ENCODE data around the gene PRAC2. TPM values are rescaled to one million over a fixed set of nuclear protein-coding genes. Genes with fewer than 3 reads are reported as not detected.

Gene PRAC2
- total RNA-seq, 1 experiment from 2014 or later = not detected

GRCh38 chr17:48751172-48751571, 28.2 kb downstream of the PRAC2 start:
- no peak overlapping the region for H3K4me3 Mint-ChIP-seq (ENCODE audit: unreplicated experiment)
- no peak overlapping the region for H3K27ac Mint-ChIP-seq (ENCODE audit: low read depth, unreplicated experiment)
- H3K27me3 Mint-ChIP-seq (ENCODE audit: insufficient read depth, unreplicated experiment) = peaks cover 95% of the 10 kb centered on the region
- no peak for DNase-seq (ENCODE audit: unreplicated experiment)
- no peaks in the 10 kb centered on the region for H3K4me1 Mint-ChIP-seq (ENCODE audit: insufficient read depth, unreplicated experiment)
- intact Hi-C loops (cut with micrococcal nuclease) = no loop called here
- no peaks in the 10 kb centered on the region for H3K36me3 Mint-ChIP-seq (ENCODE audit: insufficient read depth, unreplicated experiment)
- ChIA-PET POLR2A (interaction anchor here (1.4 kb wide), 1 partner anchor 61 kb away, joined by 6 read pairs; no protein-coding TSS in a partner anchor), CTCF (interaction anchor here (1.0 kb wide), 1 partner anchor 39 kb away, joined by 5 read pairs; no protein-coding TSS in a partner anchor)
- BruUV-seq (replicated peaks) = no TSS peak
- TF ChIP-seq CTCF (IDR thresholded peaks at IDR 0.05; ENCODE audit: unreplicated experiment) = no peak
- no peaks in the 10 kb centered on the region for H3K9me3 Mint-ChIP-seq (ENCODE audit: unreplicated experiment)

GRCh38 chr17:48751733-48752398, 28.9 kb downstream of the PRAC2 start:
- BruUV-seq (replicated peaks) = no TSS peak
- no peaks in the 10 kb centered on the region for H3K4me1 Mint-ChIP-seq (ENCODE audit: insufficient read depth, unreplicated experiment)
- H3K27ac Mint-ChIP-seq (ENCODE audit: low read depth, unreplicated experiment) = no peak overlapping the region
- peaks cover 95% of the 10 kb centered on the region for H3K27me3 Mint-ChIP-seq (ENCODE audit: insufficient read depth, unreplicated experiment)
- intact Hi-C loops (cut with micrococcal nuclease) = no loop called here
- no peaks in the 10 kb centered on the region for H3K36me3 Mint-ChIP-seq (ENCODE audit: insufficient read depth, unreplicated experiment)
- no peaks in the 10 kb centered on the region for H3K9me3 Mint-ChIP-seq (ENCODE audit: unreplicated experiment)
- ChIA-PET CTCF (interaction anchor here (0.5 to 1.0 kb wide), 2 partner anchors 38 to 53 kb away, joined by 3 to 5 read pairs; no protein-coding TSS in a partner anchor), POLR2A (no interaction called here)
- no peak overlapping the region for H3K4me3 Mint-ChIP-seq (ENCODE audit: unreplicated experiment)
- no peak for DNase-seq (ENCODE audit: unreplicated experiment)
- no peak for TF ChIP-seq CTCF (IDR thresholded peaks at IDR 0.05; ENCODE audit: unreplicated experiment)

GRCh38 chr17:48752399-48753288, 29.7 kb downstream of the PRAC2 start:
- H3K27me3 Mint-ChIP-seq (ENCODE audit: insufficient read depth, unreplicated experiment) = peaks cover 89% of the 10 kb centered on the region
- BruUV-seq (replicated peaks) = no TSS peak
- H3K4me3 Mint-ChIP-seq (ENCODE audit: unreplicated experiment) = no peak overlapping the region
- POLR2A ChIA-PET = no interaction called here
- H3K4me1 Mint-ChIP-seq (ENCODE audit: insufficient read depth, unreplicated experiment) = no peaks in the 10 kb centered on the region
- H3K9me3 Mint-ChIP-seq (ENCODE audit: unreplicated experiment) = no peaks in the 10 kb centered on the region
- CTCF ChIA-PET = interaction anchor here (0.5 kb wide), 1 partner anchor 53 kb away, joined by 3 read pairs; no protein-coding TSS in a partner anchor
- no peak for TF ChIP-seq CTCF (IDR thresholded peaks at IDR 0.05; ENCODE audit: unreplicated experiment)
- H3K36me3 Mint-ChIP-seq (ENCODE audit: insufficient read depth, unreplicated experiment) = no peaks in the 10 kb centered on the region
- no peak for DNase-seq (ENCODE audit: unreplicated experiment)
- no peak overlapping the region for H3K27ac Mint-ChIP-seq (ENCODE audit: low read depth, unreplicated experiment)
- intact Hi-C loops (cut with micrococcal nuclease) = no loop called here

- intact Hi-C loops (cut with micrococcal nuclease) = no loop called here
- Mint-ChIP-seq H3K4me1 (ENCODE audit: insufficient read depth, unreplicated experiment) (no peaks in the 10 kb centered on the region), H3K36me3 (ENCODE audit: insufficient read depth, unreplicated experiment) (no peaks in the 10 kb centered on the region), H3K27me3 (ENCODE audit: insufficient read depth, unreplicated experiment) (peaks cover 82% of the 10 kb centered on the region), H3K27ac (ENCODE audit: low read depth, unreplicated experiment) (no peak overlapping the region), H3K9me3 (ENCODE audit: unreplicated experiment) (no peaks in the 10 kb centered on the region), H3K4me3 (ENCODE audit: unreplicated experiment) (no peak overlapping the region)
- POLR2A ChIA-PET = no interaction called here
- CTCF ChIA-PET = interaction anchor here (0.6 kb wide), 2 partner anchors 13 to 20 kb away, joined by 3 to 4 read pairs; no protein-coding TSS in a partner anchor
- TF ChIP-seq CTCF (IDR thresholded peaks at IDR 0.05; ENCODE audit: unreplicated experiment) = no peak
- BruUV-seq (replicated peaks) = no TSS peak
- DNase-seq (ENCODE audit: unreplicated experiment) = no peak
Measured at GRCh38 chr17:48753794-48754499, 31.0 kb downstream of the PRAC2 start.
